CD4-positive, alpha-beta T cell treated with Interleukin-17A for 4 hours (primary cell): ENCODE results near the gene TCF23.
A peak's percentile ranks its signal among the peaks of the same experiment; 100 is the strongest.
"Not testable (repeated sequence)": the region's sequence is repeated elsewhere in the genome, so short reads cannot be mapped to it uniquely, and the experiment has no call there.

Source experiments
- DNase-seq: peaks from one replicate; pipeline ENCODE4 v3.0.0-alpha.2; 2020; ENCODE audit warnings: mixed read lengths

TCF23 gene

DNA sequence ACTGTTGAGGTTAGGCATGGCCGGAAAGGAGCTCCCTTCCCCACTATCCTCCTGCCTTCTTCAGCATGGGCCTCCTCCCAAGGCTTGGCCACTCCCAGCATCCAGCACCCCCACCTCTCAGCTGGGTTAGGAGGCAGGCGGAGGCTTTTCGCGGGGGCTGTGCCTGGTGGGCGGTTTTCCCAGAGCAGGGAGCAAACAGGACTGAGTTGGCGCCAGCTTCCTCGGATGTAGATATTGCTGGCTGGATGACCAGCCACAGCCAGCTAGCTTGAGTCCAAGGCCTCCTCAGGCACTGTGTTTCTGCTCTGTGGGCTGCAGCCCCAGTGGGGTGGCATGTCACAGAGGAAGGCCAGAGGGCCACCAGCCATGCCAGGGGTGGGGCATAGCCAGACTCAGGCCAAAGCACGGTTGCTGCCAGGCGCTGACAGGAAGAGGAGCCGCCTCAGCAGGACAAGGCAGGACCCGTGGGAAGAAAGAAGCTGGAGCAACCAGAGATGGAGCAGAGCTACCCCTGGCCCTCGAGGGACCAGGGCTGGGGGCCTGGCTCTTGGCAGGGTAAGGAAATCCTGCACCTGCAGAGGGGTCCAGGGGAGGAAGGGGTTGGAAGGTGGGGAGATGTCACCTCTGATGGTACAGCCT, at the start of gene TCF23:
Gene TCF23 (plus strand): TSS at position 204 of the 639 bp plus-strand sequence. CDS start 130 bp downstream, at position 334.
- no peak for DNase-seq

GRCh38 chr2:27099334-27099955, 49.4 kb upstream of the TCF23 start:
- DNase-seq, result no peak

DNA sequence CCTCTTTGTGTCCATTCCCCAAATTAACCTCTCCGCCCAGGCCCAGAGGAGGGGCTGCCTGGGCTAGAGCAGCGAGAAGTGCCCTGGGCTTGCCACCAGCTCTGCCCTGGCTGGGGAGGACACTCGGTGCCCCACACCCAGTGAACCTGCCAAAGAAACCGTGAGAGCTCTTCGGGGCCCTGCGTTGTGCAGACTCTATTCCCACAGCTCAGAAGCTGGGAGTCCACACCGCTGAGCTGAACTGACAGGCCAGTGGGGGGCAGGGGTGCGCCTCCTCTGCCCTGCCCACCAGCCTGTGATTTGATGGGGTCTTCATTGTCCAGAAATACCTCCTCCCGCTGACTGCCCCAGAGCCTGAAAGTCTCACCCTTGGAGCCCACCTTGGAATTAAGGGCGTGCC, 48.8 kb upstream of the TCF23 start:
- no peak for DNase-seq

DNA sequence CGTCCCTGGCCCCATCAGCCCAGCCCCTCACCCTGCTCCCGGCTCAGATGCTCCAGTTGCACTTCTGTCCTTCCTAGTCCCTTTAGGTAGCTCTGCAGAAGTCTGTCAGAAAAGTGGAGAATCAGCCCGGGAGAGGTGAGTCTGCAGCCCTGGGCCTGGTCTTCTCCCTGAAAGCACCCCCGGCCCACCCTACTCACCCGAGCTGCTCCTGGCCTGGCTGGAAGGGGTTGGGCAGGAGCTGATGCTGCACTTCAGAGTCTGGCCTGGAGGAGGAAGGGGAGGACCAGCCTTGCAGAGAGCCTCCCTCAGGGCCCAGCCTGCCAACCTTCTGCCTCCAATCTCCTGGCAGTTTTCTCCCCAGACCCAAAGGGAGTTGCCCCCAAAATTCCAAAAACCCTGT, 46.5 kb upstream of the TCF23 start:
- DNase-seq, result no peak

- DNase-seq, result no peak
Measured at GRCh38 chr2:27105981-27106380, 42.8 kb upstream of the TCF23 start.

DNA sequence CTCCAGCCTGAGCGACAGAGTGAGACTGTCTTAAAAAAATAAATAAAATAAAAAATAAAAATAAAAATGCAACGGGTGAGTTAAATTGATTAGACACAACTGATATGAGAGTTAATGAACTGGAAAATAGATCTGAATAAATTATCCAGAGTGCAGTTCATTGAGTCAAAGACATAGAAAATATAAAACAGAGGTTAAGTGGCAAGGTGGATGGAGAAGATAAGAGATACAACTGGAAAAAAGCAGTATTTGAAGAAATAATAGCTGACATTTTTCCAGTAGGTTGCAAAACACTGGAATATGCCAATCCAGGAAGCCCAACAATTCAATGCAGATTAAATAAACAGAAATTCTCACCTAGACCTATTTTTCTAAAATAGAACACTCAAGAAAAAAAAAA, 40.6 kb upstream of the TCF23 start:
- DNase-seq, result no peak

DNA sequence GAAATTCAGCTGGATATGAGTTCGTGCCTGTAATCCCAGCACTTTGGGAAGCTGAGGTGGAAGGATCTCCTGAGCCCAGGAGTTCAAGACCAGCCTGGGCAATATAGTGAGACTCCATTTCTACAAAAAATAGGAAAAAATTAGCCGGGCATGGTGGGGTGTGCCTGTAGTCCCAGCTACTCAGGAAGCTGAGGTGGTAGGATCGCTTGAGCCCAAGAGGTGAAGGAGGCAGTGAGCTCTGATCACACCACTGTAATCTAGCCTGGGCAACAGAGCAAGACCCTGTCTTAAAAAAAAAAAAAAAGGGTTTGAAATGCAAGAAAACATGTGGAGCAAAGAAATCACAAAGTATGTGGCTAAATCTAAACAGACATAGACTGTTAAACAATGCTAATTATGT, 39.7 kb upstream of the TCF23 start:
- no peak for DNase-seq

DNA sequence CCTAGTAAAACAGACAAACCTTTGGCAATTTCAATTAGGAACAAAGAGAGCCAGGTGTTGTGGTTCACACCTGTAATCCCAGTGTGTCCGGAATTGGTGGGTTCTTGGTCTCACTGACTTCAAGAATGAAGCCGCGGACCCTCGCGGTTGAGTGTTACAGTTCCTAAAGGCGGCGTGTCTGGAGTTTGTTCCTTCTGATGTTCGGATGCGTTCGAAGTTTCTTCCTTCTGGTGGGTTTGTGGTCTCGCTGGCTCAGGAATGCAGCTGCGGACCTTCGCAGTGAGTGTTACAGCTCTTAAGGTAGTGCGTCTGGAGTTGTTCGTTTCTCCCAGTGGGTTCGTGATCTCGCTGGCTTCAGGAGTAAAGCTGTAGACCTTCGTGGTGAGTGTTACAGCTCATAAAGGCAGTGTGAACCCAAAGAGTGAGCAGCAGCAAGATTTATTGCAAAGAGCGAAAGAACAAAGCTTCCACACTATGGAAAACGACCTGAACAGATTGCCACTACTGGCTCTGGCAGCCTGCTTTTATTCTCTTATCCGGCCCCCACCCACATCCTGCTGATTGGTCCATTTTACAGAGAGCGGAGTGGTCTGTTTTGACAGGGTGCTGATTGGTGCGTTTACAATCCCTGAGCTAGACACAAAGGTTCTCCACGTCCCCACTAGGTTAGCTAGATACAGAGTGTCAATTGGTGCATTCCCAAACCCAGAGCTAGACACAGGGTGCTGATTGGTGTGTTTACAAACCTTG, 38.0 kb upstream of the TCF23 start:
- not testable (repeated sequence) for DNase-seq

GRCh38 chr2:27111392-27112078, 37.3 kb upstream of the TCF23 start:
- not testable (repeated sequence) for DNase-seq

DNA sequence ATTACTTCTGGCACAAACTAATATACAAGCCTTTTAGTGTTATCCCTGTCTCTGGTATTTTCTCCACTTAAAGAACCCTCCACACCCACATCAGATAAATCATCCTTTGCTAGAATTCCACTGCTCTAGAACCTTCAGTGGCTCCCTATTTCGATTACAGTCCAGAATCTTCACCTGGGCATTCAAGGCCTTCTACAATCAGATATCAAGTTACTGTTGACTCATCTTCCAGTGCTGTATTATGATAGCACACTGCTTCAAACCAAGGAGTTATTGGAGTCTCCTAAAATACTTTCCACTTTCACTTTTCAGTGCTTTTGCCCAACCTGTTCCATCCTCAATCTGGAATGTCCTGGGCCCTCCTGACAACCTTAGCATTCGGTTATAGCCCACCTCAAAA, 33.3 kb upstream of the TCF23 start:
- DNase-seq, result no peak

DNA sequence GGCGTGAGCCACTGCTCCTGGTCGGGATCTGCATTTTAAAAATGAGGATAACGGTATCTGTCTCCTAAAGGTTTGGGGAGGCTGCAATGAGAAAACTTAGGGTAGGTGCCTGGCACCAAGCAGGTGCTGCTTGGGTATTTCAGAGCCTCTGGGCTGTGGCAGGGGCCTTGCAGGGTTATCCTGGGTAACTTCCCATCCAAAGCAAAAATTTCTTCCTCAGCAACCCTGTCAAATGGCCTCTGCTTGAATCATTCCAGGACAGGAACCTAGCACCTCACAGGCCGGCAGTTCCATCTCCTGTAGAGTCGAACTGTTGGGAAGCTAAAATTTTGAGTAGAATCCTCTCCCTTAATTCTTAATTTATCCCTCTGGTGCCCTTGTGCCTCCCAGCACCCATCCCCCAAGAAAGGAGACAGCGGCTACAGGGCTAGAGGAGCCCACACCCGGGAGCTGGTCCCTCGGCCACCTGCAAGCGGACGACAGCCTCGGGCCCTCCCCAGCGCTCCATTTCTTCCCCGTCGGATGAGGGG, 30.7 kb upstream of the TCF23 start:
- no peak for DNase-seq

DNA sequence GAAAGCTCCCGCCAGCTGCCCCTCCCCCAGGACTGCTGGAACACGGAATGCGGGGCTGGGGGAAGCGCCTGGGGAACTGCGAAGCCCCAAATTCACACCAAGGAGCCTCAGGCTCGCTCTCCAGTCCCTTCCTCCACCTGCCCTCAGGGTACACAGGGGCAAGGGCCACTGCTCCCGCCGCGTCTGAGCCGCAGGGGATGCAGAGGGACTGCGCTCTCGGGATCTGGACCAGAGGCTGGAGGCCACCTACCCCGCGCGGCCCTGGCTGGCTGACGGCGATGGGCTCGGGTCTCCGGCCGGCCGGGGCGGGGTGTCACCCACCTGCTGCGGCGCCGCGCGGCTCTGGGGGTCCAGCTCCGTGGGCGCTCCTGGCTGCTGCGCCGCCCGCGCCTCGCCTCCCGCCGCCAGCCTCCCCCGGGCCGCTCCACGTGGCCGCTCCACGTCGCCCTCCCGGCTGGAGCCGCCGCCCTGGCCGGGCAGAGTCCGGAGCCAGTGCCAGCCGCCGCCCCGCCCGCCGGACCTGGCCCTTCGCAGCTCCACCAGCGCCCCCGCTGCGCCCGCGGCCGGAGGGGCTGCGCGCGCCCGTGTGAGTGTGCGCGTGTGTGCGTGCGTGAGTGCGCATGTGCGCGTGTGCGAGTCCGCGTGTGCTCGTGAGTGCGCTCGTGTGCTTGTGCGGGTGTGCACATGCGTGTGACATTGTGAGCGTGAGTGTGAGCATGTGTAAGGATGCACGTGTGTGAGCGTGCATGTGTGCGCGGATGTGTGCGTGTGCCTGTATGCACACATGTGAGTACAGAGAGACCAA, 30.1 kb upstream of the TCF23 start, which contains the start of gene CGREF1:
Gene CGREF1 (minus strand): TSS at position 604 of the 805 bp plus-strand sequence. CDS start 14,762 bp downstream, outside the sequence.
- no peak for DNase-seq

DNA sequence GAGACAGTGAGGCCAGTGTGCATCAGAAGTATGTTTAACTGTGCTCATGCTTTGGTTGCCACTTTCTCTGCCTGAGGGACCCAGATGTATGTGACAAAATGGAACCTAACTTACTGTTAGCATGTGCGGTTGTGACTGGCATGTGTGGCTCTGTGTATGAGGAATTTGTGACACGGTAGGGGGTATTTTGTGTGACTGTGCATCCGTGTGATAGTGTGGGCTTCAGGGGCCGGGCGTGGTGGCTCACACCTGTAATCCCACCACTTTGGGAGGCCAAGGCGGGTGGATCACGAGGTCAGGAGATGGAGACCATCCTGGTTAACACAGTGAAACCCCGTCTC, 29.5 kb upstream of the TCF23 start:
- DNase-seq, result not testable (repeated sequence)

GRCh38 chr2:27121906-27122305, 26.9 kb upstream of the TCF23 start:
- no peak for DNase-seq

GRCh38 chr2:27122791-27123190, 26.0 kb upstream of the TCF23 start:
- DNase-seq, result no peak

DNA sequence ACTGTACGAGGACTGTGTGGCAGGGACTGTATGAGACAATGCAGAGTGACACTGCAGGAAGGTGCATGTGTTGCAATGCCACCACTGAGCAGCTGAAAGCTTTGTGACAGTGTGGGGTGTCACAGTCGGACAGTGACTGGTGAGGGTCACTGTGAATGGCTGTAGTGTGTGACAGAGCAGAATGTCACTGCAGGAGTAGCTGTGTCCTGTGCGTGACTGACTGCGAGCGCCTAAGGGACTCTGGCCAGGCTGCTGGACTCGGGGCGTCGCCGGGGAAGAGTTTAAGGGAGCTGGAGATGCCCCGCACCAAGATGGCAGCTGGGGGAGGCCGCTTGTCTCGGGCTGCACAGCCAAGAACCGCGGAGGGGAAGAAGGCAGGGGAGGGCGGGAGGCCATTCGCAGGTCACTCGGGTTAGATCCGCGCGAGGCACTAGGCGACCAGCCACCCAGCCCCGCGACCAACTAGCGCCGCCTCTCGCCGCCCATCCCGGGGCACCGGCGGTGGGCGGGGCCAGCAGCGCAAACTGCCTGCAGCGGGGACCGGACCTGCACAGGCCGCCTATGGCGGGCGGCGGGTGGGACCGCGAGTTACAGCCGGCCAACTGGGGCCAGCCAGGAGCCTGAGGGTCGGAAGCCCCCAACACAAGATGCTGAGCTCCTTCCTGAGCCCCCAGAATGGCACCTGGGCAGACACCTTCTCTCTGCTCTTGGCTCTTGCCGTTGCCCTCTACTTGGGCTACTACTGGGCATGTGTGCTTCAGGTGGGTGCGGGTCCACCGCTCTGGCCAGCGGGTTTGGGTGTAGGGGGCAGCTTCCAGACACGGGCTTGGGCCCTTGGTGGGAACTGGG, 25.3 kb upstream of the TCF23 start, which contains the start of gene ABHD1:
Gene ABHD1 (plus strand): TSS at position 514 of the 849 bp plus-strand sequence. CDS start 134 bp downstream, at position 648.
- peak; percentile 84 for DNase-seq

GRCh38 chr2:27125104-27125503, 23.7 kb upstream of the TCF23 start:
- no peak for DNase-seq

DNA sequence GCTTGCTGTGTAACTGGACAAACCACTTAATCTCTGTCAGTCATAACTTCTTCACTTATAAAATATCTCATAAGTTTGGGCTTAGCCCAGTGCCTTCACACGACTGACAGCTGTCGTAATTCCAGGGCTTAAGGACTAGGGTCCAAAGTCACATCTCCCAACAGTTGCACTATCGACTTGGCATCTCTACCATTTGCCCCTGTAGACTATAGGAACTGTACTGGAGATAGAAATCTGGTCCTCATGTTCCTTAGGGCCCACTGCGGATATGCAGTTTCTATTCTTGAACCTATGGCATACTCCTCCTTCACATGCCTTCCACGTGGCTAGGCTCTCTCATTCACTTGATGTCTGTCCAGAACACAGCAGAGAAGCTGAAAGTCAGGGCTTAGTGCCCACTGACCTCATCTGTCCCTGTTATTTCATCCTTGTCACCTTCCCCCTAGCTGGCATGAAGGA, 22.5 kb upstream of the TCF23 start:
- no peak for DNase-seq

DNA sequence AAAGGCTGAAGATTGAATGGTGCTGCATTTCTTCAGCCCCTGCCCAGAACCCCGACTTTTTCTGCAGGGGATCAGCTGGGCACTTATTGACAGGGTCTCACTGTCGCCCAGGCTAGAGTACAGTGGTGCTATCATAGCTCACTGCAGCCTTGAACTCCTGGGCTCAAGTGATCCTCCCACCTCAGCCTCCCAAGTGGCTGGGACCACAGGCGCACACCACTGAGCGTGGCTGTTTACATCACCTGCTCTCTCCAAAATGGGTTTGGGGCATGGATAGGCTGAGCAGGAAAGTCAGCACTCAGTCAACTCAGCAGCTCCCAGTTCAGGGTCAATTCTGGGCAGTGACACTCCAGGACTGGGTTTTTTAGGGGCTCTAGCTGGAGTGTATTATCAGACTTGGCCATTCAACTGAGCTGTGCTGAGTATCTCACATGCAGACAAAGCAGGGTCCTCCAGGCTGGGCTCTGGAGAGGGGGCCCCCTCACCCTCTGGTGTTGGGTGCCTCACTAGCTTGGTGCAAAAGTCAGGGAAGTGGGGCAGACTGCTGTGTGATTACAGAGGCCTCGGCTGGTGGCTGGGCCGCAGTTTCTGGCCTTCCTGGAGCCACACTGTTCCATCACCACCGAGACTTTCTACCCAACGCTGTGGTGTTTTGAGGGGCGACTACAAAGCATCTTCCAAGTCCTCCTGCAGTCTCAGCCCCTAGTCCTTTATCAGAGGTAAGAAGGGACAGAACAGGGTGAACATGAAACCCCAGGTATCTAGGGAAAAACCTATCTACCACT, 20.7 kb upstream of the TCF23 start:
- DNase-seq, result no peak
